NCI-H1048 (cell line): ENCODE measurements around the gene LHX5.

Experiments
- DNase-seq: peaks from one replicate; lab custom pipeline; 2025; lab: John Stamatoyannopoulos, UW

Gene LHX5

DNA sequence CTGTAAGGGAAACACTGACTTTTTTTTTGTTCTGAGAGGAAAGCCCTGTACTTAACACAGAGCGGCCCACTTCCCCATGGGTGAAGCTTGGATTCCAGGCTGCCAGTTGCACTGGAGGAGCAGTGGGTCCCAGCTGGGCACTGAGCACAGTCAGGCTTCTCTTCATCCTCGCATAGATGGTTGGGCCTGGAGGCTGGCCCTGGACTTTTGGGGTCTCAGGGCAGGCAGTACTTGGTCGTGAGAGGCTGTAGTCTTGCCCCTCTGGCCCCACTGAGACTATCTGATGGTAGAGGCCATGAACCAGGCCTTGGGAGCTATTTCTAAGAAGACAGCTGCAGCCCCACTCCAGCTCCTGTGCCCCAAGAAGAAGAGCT, 6.2 kb upstream of the LHX5 start:
- no peak for DNase-seq

DNA sequence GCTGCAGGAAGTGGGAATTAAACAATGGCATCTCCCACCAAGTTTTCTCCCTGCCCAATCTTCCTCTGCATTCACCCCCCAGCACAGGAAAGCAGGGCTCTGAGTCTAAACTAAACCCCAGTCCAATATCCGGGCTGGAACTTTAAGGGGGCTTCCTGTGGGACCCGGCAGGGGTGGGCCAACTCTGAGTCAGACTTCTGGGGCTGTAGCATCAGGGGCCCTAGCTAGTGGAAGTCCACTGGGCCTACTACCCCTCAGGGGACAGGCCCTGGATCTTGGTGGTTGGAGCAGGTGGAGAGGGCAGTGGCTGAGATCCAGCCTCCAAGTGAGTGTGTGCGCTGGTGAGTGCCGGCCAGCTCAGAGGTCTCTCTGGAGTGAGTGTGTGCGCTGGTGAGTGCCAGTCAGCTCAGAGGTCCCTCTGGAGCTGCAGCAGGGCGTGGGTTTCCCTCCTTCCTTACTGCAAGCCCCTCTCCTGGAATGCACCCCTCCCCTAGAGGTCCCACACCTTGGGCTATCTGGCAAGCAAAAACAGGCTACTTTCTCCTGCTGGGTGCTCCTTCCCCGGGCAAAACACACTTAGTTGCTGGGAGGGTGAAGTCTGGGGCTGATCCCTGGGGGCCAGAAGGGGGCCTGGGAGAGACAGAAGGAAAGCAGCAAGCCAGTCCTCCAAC, 5.6 kb upstream of the LHX5 start:
- DNase-seq = no peak

DNA sequence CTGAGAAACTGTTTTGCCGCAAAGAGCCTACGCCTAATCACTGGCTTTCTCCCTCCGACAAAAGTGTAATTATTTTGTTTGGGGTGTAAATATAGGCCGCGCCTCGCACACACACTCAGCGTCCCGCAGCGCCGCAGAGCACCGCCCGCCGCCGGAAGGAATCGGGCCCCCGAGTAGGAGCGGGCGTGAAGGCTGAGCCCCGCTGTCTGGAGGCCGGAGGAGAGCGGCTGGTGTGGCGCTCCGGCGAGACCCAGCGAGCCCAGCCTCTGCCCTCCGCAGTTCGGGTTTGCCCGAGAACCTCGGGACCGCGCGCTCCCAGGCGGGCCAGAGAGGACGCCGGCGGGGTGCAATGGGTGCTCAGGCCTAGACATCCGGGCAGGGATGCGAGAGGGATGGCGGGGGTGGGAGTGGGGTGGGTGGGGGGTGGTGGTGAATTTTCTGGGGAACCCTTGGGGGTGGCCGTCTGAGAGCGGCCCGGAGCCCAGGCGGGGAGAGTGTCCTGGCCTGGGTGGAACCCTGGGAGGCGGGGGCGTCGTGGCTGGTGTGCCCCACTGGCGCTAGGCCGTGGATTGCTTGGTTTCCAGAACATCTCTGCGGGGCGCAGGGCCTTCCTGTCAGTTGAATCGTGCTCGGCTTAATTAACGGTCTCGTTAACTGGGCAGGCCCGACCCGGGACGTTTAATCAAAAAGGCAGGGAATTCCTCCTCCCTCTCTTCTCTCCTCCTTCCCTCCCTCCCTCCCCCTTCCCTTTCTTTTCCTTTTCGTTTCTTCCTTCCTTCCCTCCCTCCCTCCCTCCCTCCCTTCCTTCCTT, 4.7 kb upstream of the LHX5 start:
- DNase-seq = no peak

DNA sequence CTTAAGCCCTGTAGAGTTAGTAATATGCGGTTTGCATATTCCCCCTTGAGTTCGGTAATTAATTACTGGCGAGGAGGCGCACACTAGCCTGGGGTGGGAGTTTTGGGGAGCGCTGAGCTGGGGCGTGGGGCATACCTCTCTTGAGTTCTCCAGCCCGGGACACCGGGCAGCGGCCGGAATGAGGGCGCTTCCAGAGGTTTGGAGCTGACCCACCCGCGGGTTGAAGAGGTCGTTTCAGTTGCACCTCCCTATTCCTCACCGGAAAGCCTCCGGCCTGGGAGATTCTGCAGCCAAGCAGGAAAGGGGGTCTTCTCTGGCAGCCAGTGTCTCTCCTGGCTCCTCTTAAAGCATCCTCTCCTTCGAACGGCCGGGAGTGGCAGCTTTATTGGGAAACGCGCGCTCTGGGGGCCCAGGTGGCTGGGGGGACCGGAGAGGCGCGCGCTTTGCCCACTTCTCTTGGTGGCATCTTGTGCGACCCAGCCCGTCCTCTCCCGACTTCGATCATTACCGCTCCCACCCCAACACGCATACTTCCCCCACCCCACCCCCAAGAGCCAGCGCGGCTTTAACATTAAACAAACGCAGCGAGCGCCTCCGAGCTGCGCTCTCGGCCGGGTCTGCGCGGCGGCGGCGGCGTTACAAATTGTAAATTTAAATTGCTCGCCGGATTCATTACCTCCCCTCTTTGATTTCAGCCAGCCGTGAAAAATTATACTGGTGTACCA, 3.9 kb upstream of the LHX5 start:
- no peak for DNase-seq

DNA sequence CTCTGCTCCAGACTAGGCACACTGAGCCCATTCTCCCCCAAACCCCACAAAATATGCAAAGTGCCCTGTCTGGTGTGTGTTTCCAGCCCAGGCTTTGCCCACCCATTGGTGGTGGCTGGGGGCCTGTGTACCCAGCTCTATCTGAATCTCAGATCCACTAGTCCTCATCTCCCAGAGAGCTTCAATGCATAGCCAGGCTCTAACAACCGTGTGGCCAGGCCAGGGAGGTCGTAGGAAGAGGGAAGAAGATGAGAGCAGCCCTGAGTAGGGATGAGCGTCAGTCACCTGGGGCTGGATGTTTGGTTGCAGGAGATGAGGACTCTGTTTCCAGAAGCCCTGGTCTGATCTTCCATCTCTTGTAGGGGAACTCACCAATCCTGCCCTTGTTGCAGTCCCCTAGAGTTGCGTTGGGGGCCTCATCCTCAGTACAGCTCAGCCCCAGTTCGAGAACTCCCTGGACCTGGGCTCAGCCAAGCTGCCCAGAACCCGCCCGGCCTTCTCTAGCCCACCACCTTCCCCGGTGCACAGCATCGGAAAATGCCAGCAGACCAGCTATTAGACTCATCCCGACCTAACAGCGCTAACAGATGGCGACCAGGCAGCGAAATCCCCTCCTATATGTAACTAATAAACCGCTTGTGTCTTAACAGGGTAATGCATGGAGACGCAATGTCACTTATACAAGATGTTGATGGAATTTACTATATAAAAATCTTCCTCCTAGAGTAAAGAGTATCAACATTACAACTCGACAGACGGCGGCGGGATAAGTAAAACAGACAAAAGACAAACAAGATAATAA, 3.2 kb upstream of the LHX5 start:
- no peak for DNase-seq

DNA sequence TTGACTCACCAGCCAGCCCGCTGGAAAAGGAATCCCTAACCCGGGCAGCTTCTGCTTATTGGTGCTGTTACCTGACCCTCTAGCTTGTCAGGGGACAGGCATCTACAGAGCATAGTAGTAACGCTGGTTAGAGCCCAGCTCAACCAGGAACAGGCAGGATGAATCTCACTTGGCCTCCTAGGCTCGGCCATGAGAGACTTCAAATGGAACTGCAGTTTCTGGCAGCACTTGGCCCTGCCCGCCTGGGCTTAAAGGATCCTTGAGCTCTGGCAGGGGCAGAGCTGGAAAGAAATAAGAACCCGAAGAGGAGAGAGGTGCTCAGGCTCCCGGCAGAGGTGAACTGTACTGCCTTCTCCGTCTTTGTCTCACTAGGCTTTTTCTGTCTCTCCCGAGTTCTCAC, 2.3 kb upstream of the LHX5 start:
- DNase-seq = no peak

DNA sequence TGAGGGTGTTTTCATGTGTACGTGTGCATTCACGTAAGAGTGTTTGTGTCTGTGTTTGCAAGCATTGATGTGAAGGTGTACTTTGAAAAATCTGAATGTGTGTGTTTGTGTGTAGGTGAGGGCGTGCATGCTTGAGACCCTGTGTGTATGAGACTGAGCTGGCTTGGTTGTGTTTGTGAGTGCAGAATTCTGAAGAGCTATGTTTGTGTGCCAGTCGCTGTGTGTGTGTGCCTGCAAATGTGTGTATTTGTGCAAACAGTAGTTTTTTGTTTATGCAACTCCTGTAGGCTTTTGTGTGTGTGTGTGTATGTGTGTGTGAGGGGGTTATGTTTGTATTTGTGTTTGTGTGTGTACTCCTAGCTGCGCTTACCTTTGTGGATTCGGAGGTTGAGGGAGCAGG, 1.7 kb upstream of the LHX5 start:
- DNase-seq = no peak

DNA sequence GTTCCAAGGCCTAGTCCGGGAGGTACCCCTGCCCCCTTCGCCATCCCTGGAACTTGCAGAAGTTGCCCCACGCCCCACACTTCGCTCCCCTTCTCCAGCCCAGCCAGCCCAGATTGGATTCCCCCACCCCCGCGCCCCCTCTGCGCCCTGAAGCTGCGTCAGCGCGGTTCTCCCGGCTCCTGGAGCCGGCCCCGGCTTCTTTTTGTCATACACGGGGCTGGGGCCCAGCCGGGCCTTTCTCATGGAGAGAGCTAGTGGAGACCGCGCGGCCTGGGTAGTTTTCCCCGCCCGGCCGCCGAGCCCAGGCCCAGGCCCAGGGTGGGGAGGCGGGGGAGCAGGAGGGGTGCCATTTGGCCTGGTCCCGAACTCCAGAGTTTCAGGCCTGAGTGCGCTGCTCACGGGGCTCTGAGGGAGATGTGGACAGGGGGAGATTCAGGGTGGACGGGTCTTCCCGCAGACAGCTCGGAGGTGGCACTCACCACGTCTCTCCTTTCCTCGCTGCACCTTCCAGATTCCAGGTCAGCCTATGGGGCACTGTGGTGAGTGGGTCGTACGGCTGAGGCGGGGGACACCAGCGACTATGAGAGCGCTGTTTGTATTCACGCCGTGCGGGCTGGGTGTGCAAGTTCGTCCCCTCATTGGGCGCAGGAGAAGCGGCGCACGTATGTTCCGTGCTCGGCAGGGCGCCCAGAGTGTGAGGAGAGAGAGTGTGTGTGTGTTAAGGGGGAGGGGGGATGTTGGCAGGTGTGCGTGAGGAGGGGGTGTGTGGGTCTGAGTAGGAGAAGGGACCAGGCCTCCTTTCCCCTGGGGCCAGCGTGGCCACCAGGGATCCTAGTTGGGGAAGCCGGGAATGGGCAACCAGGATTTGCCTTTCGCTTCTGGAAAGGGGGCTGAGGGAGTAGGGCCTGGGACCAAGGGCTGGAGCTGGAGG, 785 bp upstream of the LHX5 start:
- DNase-seq = no peak

DNA sequence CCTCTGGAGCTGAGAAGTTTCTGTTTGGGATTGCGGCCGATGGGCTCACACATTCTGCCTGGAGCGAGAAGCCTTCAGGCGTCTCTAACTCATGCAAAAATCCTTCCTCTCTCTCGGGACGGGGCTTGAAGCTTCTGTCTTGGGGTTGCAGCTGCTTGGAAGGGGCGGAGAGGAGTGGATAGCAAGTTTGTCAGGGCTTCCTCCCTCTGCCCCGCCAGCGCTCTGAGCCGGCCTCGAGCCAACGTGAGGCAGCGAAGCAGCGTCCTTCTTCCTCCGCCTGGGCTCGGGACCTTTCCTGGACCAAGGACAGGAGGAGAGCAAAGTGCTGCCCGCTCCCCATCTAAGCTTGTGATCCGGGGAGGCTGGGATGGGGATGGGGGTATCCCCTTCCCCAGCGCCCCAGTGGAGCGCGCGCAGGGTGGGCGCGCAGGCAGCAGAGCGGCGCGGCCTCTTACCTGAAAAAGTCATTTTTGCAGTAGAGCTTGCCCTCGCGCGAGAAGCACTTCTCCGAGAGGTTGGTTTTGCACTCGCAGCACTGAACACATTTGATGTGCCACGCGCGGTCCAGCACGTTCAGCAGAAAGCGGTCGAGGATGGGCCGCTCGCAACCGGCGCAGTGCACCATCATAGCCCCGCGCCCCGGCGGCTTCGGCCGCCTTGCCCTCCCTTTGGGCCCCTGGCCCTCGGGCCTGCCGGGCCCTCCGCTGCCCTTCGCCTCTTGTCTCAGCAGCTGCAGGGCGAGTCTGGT, 626 bp downstream of the LHX5 start:
- DNase-seq = no peak

DNA sequence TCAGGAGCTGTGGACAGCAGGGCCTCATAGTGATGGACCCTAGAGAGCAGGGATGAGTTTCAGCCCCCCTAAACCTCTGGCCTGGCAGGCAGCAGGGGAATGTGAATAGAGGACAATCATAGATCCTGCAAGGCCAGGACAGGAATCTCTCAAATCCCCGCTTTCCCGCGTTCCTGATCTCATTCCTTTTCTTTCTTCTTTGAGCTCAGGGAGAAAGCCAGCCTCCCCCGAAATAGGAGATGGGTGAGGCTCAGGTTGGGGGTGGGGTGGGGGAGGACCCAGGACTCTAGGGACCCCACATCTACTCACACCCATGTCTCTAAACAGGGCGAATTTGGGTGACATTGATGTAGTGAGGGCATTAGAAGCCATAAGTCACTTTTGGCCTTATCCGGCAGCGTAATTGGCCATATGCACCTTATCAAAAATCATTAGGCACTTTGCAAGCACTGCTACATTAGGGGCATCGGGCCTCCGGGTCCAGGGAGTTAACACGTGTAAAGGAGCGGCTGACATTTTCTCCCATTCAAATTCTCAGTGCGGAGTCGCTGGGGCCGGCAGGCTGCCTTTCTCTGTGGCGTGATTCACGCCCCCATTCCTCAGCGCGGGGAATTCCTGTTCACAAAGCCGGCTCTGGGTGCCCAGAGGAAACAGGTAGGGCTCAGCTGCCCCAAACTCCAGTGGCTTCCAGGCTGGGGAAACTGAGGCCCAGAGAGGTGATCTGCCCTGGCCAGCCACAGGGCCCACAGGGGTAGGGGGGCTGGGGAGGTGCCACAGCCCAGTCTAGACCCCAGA, 1.5 kb downstream of the LHX5 start:
- DNase-seq = no peak

DNA sequence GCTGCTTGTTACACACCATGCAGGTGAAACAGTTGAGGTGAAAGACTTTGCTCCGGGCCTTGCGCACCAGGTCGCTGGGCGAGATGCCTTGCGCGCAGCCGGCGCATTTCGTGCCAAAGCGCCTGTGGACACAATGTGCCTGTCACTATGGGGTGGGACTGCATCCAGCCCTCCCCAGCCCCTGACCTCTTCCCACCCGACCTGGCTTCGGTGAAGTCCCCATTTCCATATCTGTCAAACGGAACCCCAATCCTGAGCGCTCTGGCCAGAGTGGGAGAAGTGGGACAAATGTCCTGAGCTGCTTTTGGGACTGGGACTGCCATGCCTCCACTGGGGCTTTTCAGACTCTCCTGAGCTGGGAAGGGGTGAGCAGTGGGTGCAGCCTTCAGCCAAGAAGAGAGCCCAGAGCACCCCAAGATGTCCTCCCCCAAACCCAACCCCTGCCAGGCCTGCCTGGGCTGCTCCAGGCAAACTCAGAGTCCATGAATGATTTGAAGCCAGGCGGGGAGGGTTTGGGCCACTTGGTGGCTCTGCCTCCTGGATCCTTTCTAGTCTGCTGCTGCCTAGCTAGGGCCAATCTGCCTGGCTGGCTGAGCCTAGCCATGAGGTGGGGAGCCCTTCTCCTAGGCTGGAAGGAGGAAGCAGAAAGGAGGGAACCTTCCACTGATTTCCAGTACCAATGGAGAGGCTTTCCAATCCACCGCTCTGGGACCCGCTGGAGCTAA, 2.3 kb downstream of the LHX5 start:
- no peak for DNase-seq

DNA sequence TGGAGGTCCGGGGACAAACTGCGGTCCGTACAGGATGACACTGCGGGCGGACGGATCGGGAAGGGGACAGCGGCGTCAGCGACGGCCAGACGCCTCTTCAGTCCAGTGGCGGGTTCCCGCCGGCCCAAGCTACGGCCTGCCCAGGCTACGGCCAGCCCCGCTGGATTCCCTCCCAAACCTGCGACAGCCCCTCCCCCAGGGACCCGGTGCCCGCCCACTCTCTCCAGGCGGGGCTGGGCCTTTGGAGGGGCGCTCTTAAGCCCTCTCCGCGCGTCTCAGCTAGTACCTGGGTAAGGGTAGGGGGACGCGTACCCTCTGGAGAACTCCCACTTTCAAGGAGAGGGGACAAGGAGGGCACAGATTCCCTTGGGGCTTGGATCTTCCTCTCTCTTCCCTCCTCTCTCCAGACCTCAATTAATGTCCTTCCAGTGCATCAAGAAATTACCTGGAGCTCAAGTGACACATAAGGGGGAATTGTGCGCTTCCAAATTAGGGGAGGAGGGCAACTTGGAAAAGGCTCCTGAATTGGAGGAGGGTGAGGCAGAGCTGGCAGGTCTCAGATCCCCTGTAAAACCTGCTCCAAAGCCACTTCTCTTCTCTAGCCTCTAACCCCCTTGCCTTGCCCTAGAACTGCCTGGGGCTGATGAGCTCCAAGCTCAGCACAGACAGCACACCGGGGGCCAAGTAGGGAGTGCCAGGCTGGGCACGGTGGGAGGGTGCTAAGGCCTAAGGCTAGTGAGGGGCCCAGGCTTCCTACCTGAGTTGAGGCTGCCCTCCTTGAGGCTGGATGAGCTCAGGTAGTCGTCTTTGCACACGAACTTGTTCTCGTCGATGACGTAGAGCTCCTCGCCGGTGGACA, 3.1 kb downstream of the LHX5 start:
- no peak for DNase-seq

DNA sequence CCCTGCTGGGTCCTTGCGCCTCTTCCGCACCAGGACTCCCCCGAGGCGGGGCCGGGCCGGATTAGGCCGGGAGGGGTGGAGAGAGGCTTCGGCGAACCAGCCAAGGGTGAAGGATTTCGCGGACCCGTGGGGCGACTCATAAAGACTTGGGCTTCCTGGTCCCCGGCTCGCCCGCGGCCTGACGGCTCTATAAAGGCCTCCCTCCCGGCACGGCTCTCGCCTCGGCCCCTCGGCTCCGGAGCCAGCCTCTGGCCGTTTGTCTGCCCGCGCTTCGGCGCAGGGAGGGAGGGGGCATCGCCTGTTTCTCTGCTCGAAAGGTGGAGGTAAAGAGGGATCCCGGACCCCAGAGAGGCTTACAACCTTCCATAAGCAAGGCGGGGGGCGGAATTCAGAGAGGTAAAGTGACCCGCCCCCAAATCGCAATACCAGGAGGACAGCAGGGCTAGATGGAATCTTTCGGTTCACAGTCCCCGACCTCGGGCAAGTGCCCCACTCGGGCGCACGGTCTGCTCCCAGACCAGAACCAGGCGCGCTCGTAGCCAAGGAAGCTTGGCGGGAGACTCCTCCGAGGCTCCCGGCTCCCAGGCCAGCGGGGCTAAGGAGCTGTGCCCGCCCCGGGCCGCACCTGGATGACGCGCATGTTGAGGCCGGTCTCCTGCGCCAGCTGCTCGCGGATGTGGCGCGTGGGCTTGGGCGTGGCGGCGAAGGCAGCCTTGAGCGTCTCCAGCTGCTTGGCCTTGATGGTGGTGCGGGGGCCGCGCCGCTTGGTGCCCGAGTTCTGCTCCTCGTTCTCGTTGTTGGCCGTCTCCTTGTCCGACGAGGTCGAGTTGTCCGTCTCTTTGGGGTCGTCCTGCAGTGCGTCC, 3.9 kb downstream of the LHX5 start:
- no peak for DNase-seq

DNA sequence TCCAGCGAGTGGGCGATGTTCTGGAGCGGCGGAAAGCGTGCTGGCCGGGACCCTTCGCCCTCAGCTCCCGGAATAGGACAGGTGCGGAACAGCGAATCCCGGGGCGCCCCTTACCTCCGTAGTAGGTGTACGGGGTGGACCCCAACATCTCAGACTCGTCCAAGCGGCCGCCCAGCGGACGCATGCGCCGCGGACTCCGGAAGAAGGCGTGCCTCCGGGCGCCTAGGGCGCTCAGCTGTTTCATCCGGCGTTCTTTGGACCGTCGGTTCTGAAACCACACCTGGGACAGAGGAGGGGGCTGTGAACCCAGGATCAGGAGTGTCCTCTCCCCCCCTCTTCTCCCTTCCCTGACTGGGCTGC, 4.5 kb downstream of the LHX5 start:
- no peak for DNase-seq

DNA sequence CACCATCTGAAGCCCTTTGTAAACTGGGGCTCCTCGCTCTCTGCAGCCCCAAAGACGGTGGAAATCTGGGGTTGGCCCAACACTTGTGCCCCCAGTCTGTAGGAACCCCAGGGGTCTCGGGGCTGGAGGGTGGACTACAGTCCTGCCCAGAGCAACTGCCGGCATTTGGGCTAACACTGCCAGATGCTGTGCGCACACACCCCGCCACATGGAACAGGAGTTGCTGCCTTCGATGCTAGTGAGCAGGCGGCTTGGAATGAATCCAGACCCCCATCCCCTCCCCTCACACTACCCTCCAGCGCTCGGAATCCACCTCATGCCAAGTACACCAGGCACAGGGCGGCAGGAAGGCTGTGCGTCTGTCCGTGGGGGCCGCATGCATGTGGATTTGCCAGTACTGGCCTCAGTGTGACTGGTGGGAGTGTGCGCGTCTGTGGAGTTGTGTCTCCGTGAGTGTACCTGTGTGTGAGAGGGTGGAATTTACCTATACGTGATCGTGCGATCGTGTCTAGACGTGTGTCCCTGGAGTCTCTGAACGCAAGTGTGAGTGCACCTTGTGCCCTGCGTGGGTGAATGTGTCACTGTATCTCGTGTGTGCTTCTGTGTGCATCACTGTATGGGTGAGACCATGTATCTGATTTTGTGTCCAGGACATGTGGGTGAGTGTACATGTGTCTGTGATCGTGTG, 5.1 kb downstream of the LHX5 start:
- no peak for DNase-seq

DNA sequence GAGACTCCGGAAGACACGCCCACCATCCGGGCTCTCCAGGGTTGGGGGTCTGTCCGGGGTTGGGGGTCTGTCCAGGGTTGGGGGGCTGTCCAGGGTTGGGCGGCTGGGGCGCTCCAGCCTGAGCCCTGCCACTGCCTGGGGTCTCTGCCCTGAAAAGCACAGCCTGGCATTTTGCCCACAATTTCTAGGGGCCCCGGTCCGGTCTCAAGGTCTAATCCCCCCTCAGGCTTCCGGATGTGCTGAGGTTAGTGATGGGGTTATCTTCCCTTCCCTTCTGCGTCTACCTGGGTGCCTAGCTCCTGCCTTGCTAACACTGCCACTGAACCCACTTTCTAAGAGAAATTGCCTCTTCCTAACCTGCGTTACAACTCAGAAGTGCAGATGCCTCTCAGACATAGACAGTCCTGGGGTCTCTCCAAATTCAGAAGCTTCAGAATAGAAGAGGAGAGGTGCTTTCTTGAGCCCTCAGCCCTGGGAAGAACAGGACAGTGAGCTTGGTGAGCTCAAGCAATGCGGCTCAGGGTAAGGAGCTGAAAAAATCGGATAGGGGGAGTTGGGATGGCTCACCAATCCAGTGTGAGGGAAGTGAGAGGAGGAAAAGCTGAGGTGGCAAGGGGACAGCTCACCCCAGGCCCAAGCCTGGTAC, 5.7 kb downstream of the LHX5 start:
- DNase-seq = no peak
